Stimulated activated naive CD8-positive, alpha-beta T cell treated with anti-CD3 and anti-CD28 coated beads, Interleukin-15, Interleukin-2, amounts not matched to agents 100 ng/mL and 50 ng/mL, for 24 hours (primary cell): Measurements from ENCODE around the gene SNCAIP.
"Not testable (repeated sequence)": the region's sequence is repeated elsewhere in the genome, so short reads cannot be mapped to it uniquely, and the experiment has no call there.

Source experiments
- H3K27ac Mint-ChIP-seq: one replicate; pipeline ENCODE4 v1.8.0; 2021; ENCODE audit warnings: mild to moderate bottlenecking, mixed read lengths
- H3K27me3 Mint-ChIP-seq: one replicate; pipeline ENCODE4 v1.8.0; 2021; ENCODE audit warnings: mixed read lengths
- H3K36me3 Mint-ChIP-seq: one replicate; pipeline ENCODE4 v1.8.0; 2021; ENCODE audit warnings: low read depth, mixed read lengths
- H3K4me1 Mint-ChIP-seq: one replicate; pipeline ENCODE4 v1.8.0; 2021; ENCODE audit warnings: low read depth, mixed read lengths
- H3K4me3 Mint-ChIP-seq: one replicate; pipeline ENCODE4 v1.8.0; 2021; ENCODE audit warnings: mild to moderate bottlenecking, mixed read lengths
- H3K9me3 Mint-ChIP-seq: one replicate; pipeline ENCODE4 v1.8.0; 2021; ENCODE audit warnings: mixed read lengths

SNCAIP gene

GRCh38 chr5:122484103-122484502 lies 172.1 kb downstream of the SNCAIP start:
- H3K4me3 Mint-ChIP-seq: no peak overlapping the region

DNA sequence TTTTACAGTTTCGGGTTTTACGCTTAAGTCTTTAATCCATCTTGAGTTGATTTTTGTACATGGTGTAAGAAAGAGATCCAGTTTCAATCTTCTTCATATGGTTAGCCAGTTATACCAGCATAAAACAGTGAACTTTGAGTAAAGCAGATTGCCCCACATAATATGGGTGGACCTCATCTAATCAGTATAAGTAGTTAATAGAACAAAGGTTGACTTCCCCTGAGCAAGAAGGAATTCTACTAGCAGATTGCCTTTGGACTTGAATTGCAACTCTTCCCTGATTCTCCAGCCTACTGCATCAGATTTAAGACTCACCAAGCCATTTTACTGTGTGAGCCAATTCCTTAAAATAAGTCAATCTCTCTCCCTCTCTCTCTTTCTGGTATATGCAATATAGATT lies 173.2 kb downstream of the SNCAIP start:
- H3K4me1 Mint-ChIP-seq: no peaks in the 10 kb centered on the region
- no peaks in the 10 kb centered on the region for H3K36me3 Mint-ChIP-seq
- no peaks in the 10 kb centered on the region for H3K9me3 Mint-ChIP-seq
- H3K4me3 Mint-ChIP-seq: no peak overlapping the region
- H3K27ac Mint-ChIP-seq: no peak overlapping the region
- H3K27me3 Mint-ChIP-seq: peaks cover 8% of the 10 kb centered on the region

More at GRCh38 chr5:122484103-122484502, 172.1 kb downstream of the SNCAIP start:
- H3K27ac Mint-ChIP-seq: no peak overlapping the region
- no peaks in the 10 kb centered on the region for H3K4me1 Mint-ChIP-seq
- H3K27me3 Mint-ChIP-seq: peaks cover 8% of the 10 kb centered on the region
- H3K36me3 Mint-ChIP-seq: no peaks in the 10 kb centered on the region
- H3K9me3 Mint-ChIP-seq: no peaks in the 10 kb centered on the region

GRCh38 chr5:122486616-122487015 lies 174.6 kb downstream of the SNCAIP start:
- not testable (repeated sequence) for H3K9me3 Mint-ChIP-seq, H3K4me1 Mint-ChIP-seq, H3K36me3 Mint-ChIP-seq, H3K4me3 Mint-ChIP-seq, H3K27ac Mint-ChIP-seq, H3K27me3 Mint-ChIP-seq

DNA sequence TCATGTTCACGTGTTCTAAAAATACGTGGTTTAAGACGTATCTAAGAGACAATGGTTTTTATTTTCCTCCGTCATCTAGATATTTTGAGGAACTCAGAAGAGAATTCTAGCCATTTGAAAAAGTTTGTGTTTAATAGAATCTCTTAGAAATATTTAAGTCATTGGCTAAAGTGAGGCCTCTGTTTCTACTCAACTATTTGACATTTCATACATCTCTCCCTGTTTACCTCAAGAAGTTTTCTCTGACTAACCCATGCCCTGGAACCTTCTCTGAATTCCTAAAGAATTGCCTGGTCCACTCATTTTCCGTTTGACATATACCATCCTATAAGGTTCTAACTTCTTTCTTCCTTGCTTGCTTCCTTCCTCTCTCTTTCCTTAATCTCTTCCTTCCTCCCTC lies 178.7 kb downstream of the SNCAIP start:
- Mint-ChIP-seq H3K27ac (no peak overlapping the region), H3K9me3 (peaks cover 6% of the 10 kb centered on the region), H3K27me3 (peaks cover 3% of the 10 kb centered on the region), H3K4me1 (no peaks in the 10 kb centered on the region), H3K36me3 (no peaks in the 10 kb centered on the region), H3K4me3 (no peak overlapping the region)

DNA sequence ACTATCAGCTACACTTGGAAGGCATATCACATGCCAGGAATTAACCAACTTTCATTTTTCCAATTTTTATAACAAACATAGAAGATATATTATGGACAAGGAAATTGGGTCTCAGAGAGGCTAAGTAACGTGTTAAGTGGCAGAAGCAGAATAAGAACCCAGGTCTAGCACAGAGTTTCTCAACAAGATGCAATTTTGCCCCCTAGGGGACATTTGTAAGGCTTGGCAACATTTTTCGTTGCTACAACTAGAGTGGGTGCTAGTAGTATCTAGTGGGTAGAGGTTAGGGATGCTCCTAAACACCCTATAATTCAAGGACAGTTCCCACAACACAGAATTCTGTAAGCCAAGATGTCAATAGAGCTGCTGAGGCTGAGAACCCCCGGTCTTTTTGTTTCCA lies 180.6 kb downstream of the SNCAIP start:
- Mint-ChIP-seq H3K4me3 (no peak overlapping the region), H3K27me3 (peaks cover 3% of the 10 kb centered on the region), H3K9me3 (peaks cover 6% of the 10 kb centered on the region), H3K36me3 (no peaks in the 10 kb centered on the region), H3K4me1 (no peaks in the 10 kb centered on the region), H3K27ac (no peak overlapping the region)

- no peaks in the 10 kb centered on the region for H3K36me3 Mint-ChIP-seq
- no peaks in the 10 kb centered on the region for H3K4me1 Mint-ChIP-seq
- H3K4me3 Mint-ChIP-seq: no peak overlapping the region
- peaks cover 3% of the 10 kb centered on the region for H3K27me3 Mint-ChIP-seq
- no peak overlapping the region for H3K27ac Mint-ChIP-seq
- peaks cover 6% of the 10 kb centered on the region for H3K9me3 Mint-ChIP-seq
Measured at GRCh38 chr5:122493091-122494021, 181.3 kb downstream of the SNCAIP start.

DNA sequence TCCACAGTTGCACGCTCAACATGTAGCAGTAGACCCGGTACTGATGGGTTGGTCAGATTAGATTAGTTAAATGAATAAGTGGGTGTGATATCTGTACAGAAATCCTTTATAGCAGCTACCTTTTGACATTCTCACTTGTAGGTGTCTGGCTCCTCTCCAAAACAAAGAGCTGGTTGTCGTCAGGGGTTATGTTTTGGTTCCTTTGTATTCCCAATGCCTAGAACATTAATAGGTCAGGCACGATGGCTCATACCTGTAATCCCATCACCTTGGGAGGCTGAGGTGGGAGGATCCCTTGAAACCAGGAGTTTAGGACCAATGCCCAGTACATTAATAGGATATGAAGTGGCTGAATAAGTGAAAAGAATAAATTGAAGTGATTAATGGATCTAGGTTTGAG lies 182.1 kb downstream of the SNCAIP start:
- H3K27me3 Mint-ChIP-seq: peaks cover 3% of the 10 kb centered on the region
- no peak overlapping the region for H3K4me3 Mint-ChIP-seq
- no peak overlapping the region for H3K27ac Mint-ChIP-seq
- H3K9me3 Mint-ChIP-seq: peaks cover 6% of the 10 kb centered on the region
- H3K36me3 Mint-ChIP-seq: no peaks in the 10 kb centered on the region
- H3K4me1 Mint-ChIP-seq: no peaks in the 10 kb centered on the region

GRCh38 chr5:122498163-122498562 lies 186.1 kb downstream of the SNCAIP start:
- H3K27me3 Mint-ChIP-seq: peaks cover 13% of the 10 kb centered on the region

GRCh38 chr5:122499585-122499984 lies 187.5 kb downstream of the SNCAIP start:
- H3K4me1 Mint-ChIP-seq: no peaks in the 10 kb centered on the region
- no peak overlapping the region for H3K4me3 Mint-ChIP-seq
- H3K27me3 Mint-ChIP-seq: peaks cover 10% of the 10 kb centered on the region
- no peaks in the 10 kb centered on the region for H3K36me3 Mint-ChIP-seq
- H3K9me3 Mint-ChIP-seq: no peaks in the 10 kb centered on the region
- no peak overlapping the region for H3K27ac Mint-ChIP-seq

More at GRCh38 chr5:122498163-122498562, 186.1 kb downstream of the SNCAIP start:
- H3K9me3 Mint-ChIP-seq: no peaks in the 10 kb centered on the region
- no peaks in the 10 kb centered on the region for H3K4me1 Mint-ChIP-seq
- H3K36me3 Mint-ChIP-seq: no peaks in the 10 kb centered on the region
- H3K4me3 Mint-ChIP-seq: no peak overlapping the region
- no peak overlapping the region for H3K27ac Mint-ChIP-seq

DNA sequence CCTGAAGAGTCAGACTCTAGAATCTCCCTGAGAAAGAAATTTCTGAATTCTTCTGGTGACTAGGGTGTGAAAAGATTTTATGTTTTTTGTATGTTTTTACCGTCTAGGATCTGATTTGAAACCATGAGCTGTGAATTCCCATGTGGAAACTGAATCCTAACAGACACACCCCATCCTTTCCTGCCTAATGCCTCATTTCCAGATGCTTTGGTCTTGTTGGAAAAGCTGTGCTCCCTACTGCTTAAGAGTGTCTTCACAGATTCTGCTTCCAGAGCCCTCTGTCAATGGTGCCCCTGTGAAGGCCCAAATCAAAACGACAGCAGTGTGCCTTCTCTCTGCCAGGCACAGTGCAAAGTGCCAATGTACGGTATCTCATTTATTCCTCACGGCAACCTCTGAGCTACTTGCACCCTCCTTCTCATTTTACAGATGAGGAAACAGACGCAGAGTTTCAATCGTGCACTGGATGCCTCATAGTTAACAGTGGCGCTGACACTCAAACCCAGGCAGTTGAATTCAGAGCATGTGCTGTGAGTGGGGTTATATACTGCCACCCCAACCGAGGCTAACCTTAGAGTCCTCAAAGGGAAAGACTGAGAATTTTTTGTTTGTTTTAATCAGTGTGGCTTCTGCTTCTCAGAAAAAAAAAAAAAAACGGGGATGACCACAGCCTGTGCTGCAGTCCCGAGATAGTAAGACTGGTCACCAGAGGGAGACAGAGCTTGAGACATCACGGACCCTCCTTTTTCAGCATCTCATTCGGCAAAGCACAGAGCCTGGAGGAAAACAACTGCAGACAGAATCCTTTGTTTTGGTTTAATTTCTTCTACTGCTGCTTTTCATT lies 188.4 kb downstream of the SNCAIP start:
- H3K36me3 Mint-ChIP-seq: no peaks in the 10 kb centered on the region
- no peak overlapping the region for H3K4me3 Mint-ChIP-seq
- H3K4me1 Mint-ChIP-seq: no peaks in the 10 kb centered on the region
- H3K9me3 Mint-ChIP-seq: no peaks in the 10 kb centered on the region
- H3K27me3 Mint-ChIP-seq: peaks cover 10% of the 10 kb centered on the region
- no peak overlapping the region for H3K27ac Mint-ChIP-seq

GRCh38 chr5:122501089-122501435 lies 189.0 kb downstream of the SNCAIP start:
- no peaks in the 10 kb centered on the region for H3K36me3 Mint-ChIP-seq
- no peaks in the 10 kb centered on the region for H3K9me3 Mint-ChIP-seq
- H3K27me3 Mint-ChIP-seq: peaks cover 10% of the 10 kb centered on the region
- H3K4me1 Mint-ChIP-seq: no peaks in the 10 kb centered on the region
- no peak overlapping the region for H3K27ac Mint-ChIP-seq
- H3K4me3 Mint-ChIP-seq: no peak overlapping the region

GRCh38 chr5:122507045-122507444 lies 195.0 kb downstream of the SNCAIP start:
- Mint-ChIP-seq H3K36me3 (no peaks in the 10 kb centered on the region), H3K9me3 (no peaks in the 10 kb centered on the region), H3K27ac (no peak overlapping the region), H3K27me3 (no peaks in the 10 kb centered on the region), H3K4me1 (no peaks in the 10 kb centered on the region), H3K4me3 (no peak overlapping the region)

- no peak overlapping the region for H3K4me3 Mint-ChIP-seq
- no peaks in the 10 kb centered on the region for H3K27me3 Mint-ChIP-seq
- no peaks in the 10 kb centered on the region for H3K4me1 Mint-ChIP-seq
- H3K36me3 Mint-ChIP-seq: no peaks in the 10 kb centered on the region
- H3K27ac Mint-ChIP-seq: no peak overlapping the region
- H3K9me3 Mint-ChIP-seq: no peaks in the 10 kb centered on the region
Measured at GRCh38 chr5:122507581-122507980, 195.5 kb downstream of the SNCAIP start.

DNA sequence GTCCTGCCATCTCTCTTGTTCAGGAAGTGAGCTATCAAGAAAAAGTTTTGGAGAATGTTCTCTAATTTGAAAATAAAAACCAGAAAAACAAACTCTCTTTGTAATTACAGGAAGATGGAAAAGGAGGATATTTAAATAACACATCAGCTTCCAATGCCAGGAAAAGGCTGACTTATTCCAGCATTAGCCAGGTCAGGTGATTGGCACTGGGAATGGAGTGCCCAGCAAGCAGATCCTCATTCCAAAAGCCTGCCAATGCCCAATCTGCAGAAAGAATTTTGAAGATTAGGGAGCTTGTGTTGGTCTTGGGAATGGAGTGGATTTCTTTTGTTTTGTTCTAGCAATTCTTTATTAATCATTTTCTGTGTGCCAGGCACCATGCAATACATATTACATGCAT lies 196.6 kb downstream of the SNCAIP start:
- Mint-ChIP-seq H3K27ac (no peak overlapping the region), H3K9me3 (no peaks in the 10 kb centered on the region), H3K4me3 (no peak overlapping the region), H3K4me1 (no peaks in the 10 kb centered on the region), H3K36me3 (no peaks in the 10 kb centered on the region), H3K27me3 (no peaks in the 10 kb centered on the region)
